OCI-LY1 (cell line): Measurements from ENCODE around the gene TMPRSS13.

Experiments used
- H2AFZ ChIP-seq: fragments of 200-600 bp; sonication (generic), shearing (Covaris generic); 2 replicates; pipeline ENCODE4 v1.6.0; 2014; ENCODE audit warnings: antibody characterized with exemption, mild to moderate bottlenecking, low read length
- H3F3A ChIP-seq: fragments of 200-600 bp; sonication (generic), shearing (Covaris generic); 2 replicates; pipeline ENCODE4 v1.6.0; 2014; ENCODE audit warnings: mild to moderate bottlenecking, antibody characterized with exemption, low read length, moderate library complexity; ENCODE audit not compliant: insufficient read depth
- H3K27ac ChIP-seq: fragments of 200-600 bp; sonication (generic); 2 replicates; pipeline ENCODE4 v1.5.1; 2014; ENCODE audit warnings: low read length, mixed run types, mild to moderate bottlenecking, low read depth; ENCODE audit not compliant: poor library complexity, severe bottlenecking
- H3K27me3 ChIP-seq: fragments of 200-600 bp; sonication (generic); 2 replicates; pipeline ENCODE4 v1.6.0; 2014; ENCODE audit warnings: antibody characterized with exemption, mild to moderate bottlenecking, low read length, moderate library complexity; ENCODE audit not compliant: insufficient read depth
- H3K36me3 ChIP-seq: fragments of 200-600 bp; sonication (generic); 2 replicates; pipeline ENCODE4 v1.6.1; 2014; ENCODE audit warnings: mild to moderate bottlenecking, antibody characterized with exemption, low read length, moderate library complexity, mixed read lengths; ENCODE audit not compliant: insufficient read depth
- H3K4me1 ChIP-seq: fragments of 200-600 bp; sonication (generic); 2 replicates; pipeline ENCODE4 v1.5.1; 2014; ENCODE audit warnings: mild to moderate bottlenecking, low read length, moderate library complexity; ENCODE audit not compliant: insufficient read depth, severe bottlenecking
- H3K4me2 ChIP-seq: fragments of 200-600 bp; sonication (generic), shearing (Covaris generic); 2 replicates; pipeline ENCODE4 v1.6.1; 2014; ENCODE audit warnings: low read length
- H3K4me3 ChIP-seq: fragments of 200-600 bp; sonication (generic); 2 replicates; pipeline ENCODE4 v1.5.1; 2014; ENCODE audit warnings: low read length, low read depth, mild to moderate bottlenecking, mixed read lengths; ENCODE audit not compliant: poor library complexity, severe bottlenecking
- H3K79me2 ChIP-seq: fragments of 200-600 bp; shearing (Covaris generic); 2 replicates; pipeline ENCODE4 v1.6.1; 2016; ENCODE audit warnings: mixed run types, low read length, mixed read lengths; ENCODE audit not compliant: insufficient read depth
- H3K9ac ChIP-seq: fragments of 200-600 bp; sonication (generic), shearing (Covaris generic); 2 replicates; pipeline ENCODE4 v1.6.1; 2014; ENCODE audit warnings: mild to moderate bottlenecking, low read length, mixed read lengths
- H3K9me2 ChIP-seq: fragments of 200-600 bp; sonication (generic), shearing (Covaris generic); 2 replicates; pipeline ENCODE4 v1.6.1; 2014; ENCODE audit warnings: low read depth, mild to moderate bottlenecking, low read length, mixed read lengths
- H3K9me3 ChIP-seq: fragments of 200-600 bp; shearing (Covaris generic); 2 replicates; pipeline ENCODE4 v1.6.1; 2014; ENCODE audit warnings: low read length, mixed read lengths
- H4K20me1 ChIP-seq: fragments of 200-600 bp; sonication (generic), shearing (Covaris generic); 2 replicates; pipeline ENCODE4 v1.6.0; 2016; ENCODE audit warnings: mild to moderate bottlenecking, low read length; ENCODE audit not compliant: insufficient read depth
- EZH2 ChIP-seq: fragments of 200-600 bp; sonication (generic), shearing (Covaris generic); IDR thresholded peaks from 2 replicates; pipeline ENCODE4 v1.8.0; 2017; ENCODE audit warnings: borderline replicate concordance, mixed run types, mild to moderate bottlenecking, antibody characterized with exemption, low read length, moderate library complexity, mixed read lengths
- TF ChIP-seq, protein P1 (sequence below): fragments of 200-600 bp; sonication (generic), shearing (Covaris generic); IDR thresholded peaks from 2 replicates; pipeline ENCODE4 v1.5.1; 2017; ENCODE audit warnings: mild to moderate bottlenecking, antibody characterized with exemption, low read length, moderate library complexity, mixed read lengths

The TMPRSS13 gene

DNA sequence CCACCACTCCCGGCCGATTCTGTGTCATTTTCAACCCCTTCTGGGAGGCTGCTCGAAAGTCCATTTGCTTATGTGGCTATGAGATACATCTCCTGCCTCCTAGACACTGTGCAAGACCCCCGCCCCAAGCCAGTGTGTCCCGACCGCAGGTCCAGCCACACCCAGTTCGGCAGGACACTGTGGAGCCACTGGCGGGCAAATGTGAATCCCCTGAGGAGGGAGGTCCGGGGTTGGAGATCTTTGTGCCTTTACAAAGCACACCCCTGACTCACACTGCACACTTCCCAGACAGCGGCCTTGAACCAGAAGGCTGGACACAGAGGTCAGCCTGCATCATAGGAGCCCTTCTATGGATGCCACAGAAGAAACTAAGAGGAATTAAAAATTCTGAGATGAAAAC is 70.1 kb downstream of the TMPRSS13 start:
- Histone ChIP-seq H3K36me3 (no peaks in the 10 kb centered on the region), H3K27me3 (no peaks in the 10 kb centered on the region; the same call in 1 of the 2 replicates), H3K4me2 (no peak overlapping the region), H3K9ac (no peak overlapping the region), H3K9me3 (no peaks in the 10 kb centered on the region), H3K27ac (no peak overlapping the region), H4K20me1 (no peaks in the 10 kb centered on the region), H3F3A (no peaks in the 10 kb centered on the region), H3K9me2 (no peaks in the 10 kb centered on the region), H3K79me2 (no peaks in the 10 kb centered on the region), H2AFZ (no peak overlapping the region), H3K4me3 (no peak overlapping the region), H3K4me1 (no peaks in the 10 kb centered on the region)
- TF ChIP-seq EZH2 = no peak
- TF ChIP-seq, protein P1, sequence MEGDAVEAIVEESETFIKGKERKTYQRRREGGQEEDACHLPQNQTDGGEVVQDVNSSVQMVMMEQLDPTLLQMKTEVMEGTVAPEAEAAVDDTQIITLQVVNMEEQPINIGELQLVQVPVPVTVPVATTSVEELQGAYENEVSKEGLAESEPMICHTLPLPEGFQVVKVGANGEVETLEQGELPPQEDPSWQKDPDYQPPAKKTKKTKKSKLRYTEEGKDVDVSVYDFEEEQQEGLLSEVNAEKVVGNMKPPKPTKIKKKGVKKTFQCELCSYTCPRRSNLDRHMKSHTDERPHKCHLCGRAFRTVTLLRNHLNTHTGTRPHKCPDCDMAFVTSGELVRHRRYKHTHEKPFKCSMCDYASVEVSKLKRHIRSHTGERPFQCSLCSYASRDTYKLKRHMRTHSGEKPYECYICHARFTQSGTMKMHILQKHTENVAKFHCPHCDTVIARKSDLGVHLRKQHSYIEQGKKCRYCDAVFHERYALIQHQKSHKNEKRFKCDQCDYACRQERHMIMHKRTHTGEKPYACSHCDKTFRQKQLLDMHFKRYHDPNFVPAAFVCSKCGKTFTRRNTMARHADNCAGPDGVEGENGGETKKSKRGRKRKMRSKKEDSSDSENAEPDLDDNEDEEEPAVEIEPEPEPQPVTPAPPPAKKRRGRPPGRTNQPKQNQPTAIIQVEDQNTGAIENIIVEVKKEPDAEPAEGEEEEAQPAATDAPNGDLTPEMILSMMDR = no peak

DNA sequence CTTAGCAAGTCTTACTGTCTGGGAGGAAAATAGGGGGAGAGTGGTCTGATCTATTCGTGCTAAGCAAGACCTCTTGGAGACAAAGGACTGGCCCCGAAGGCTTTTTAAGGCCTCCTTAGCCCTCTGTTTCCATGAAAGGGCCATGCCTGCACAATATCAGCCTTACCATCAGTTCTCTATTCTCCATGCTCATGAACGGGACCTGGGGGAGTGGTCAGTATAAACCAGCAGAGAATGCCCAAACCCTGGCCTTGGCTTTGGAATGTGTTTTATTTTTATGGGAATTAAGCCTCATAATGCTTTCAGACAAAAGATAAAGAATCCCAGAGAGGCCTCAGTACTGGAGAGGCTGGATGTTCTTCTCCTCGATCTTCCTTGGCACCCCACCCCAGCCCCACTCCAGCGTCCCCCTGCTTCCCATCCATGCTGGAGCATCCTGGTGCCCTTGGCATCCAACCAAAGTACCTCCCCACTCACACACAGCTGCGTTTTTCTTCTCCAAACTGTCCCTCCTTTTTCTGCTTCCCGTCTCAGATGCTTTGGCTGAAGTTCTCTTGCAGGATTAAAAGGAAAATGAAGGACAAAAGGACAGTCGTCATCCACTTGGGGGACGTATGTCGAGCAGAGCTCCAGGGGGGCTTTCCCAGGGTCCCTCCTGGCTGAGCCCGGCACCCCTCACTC is 71.3 kb downstream of the TMPRSS13 start:
- no peaks in the 10 kb centered on the region for H3K9me3 ChIP-seq
- H2AFZ ChIP-seq = no peak overlapping the region
- H3K27me3 ChIP-seq = no peaks in the 10 kb centered on the region; the same call in 1 of the 2 replicates
- no peak overlapping the region for H3K4me2 ChIP-seq
- H3K4me3 ChIP-seq = no peak overlapping the region
- no peaks in the 10 kb centered on the region for H3K36me3 ChIP-seq
- H3K79me2 ChIP-seq = no peaks in the 10 kb centered on the region
- H3K27ac ChIP-seq = no peak overlapping the region
- no peak overlapping the region for H3K9ac ChIP-seq
- no peaks in the 10 kb centered on the region for H3K4me1 ChIP-seq
- H3F3A ChIP-seq = no peaks in the 10 kb centered on the region
- TF ChIP-seq EZH2 = no peak
- TF ChIP-seq, protein P1 = no peak
- H3K9me2 ChIP-seq = no peaks in the 10 kb centered on the region
- H4K20me1 ChIP-seq = no peaks in the 10 kb centered on the region

DNA sequence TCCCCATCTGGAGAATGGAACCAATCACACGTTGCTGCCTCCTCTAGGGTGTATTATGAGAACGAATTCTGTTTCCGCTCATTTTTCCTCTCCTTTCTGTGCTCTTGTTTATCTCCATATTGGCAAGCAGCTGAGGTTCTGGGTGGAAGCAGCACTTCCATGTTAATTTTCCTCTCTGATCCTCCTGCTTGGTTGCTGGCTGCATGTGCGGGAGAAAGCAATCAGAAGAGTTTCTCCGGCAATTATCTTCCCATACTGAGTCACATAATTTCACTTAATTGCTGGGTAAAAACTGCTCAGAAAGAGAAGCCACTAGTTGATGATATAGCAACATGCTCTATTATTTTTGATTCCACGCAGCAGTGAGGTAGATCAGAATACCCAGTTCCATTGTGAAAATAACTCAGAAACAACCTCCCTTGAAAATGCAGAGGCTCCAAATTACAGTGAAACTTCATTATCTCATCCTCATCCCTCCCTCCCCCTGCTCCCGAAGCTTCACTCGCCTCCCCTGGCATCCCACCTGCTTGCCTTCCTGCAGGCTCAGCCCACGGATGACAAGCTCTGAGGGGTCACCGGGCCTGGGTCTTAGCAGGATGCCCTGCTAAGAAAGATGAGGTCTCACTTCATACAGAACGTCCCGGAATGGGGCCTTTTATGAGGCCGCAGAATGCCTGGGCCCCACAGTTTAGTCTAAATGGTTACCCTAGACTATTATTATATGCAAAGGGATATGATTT is 73.1 kb downstream of the TMPRSS13 start:
- Histone ChIP-seq H3K27me3 (no peaks in the 10 kb centered on the region; the same call in 1 of the 2 replicates), H3F3A (no peaks in the 10 kb centered on the region), H3K9ac (no peak overlapping the region), H2AFZ (no peak overlapping the region), H3K9me2 (no peaks in the 10 kb centered on the region), H3K79me2 (no peaks in the 10 kb centered on the region), H3K4me3 (no peak overlapping the region), H3K36me3 (no peaks in the 10 kb centered on the region), H4K20me1 (no peaks in the 10 kb centered on the region), H3K9me3 (no peaks in the 10 kb centered on the region), H3K4me1 (no peaks in the 10 kb centered on the region), H3K4me2 (no peak overlapping the region), H3K27ac (no peak overlapping the region)
- TF ChIP-seq EZH2 = no peak
- TF ChIP-seq, protein P1 = no peak
